Stomach smooth muscle (tissue), 2 donors: ENCODE data around the gene TGM2.

ENCODE experiments used
- H3K27ac ChIP-seq: one replicate; pipeline ENCODE4 v1.7.0; 2013; ENCODE audit warnings: mild to moderate bottlenecking, low read length, inconsistent platforms
- H3K27me3 ChIP-seq, 2 donors: one replicate each; pipeline ENCODE4 v1.7.0; 2013; ENCODE audit warnings: low read length in 2 of 2; ENCODE audit not compliant: insufficient read depth in 2 of 2, control insufficient read depth in 1 of 2
- H3K36me3 ChIP-seq, 2 donors: one replicate each; pipeline ENCODE4 v1.7.0; 2013; ENCODE audit warnings: low read length in 2 of 2; ENCODE audit not compliant: control insufficient read depth in 2 of 2, insufficient read depth in 2 of 2
- H3K4me1 ChIP-seq: one replicate; pipeline ENCODE4 v1.7.0; 2013; ENCODE audit warnings: low read length; ENCODE audit not compliant: control insufficient read depth, insufficient read depth
- H3K4me3 ChIP-seq, 2 donors: one replicate each; pipeline ENCODE4 v1.7.0; 2013; ENCODE audit warnings: low read length in 2 of 2
- H3K9ac ChIP-seq, 2 donors: one replicate each; pipeline ENCODE4 v1.7.0; 2013; ENCODE audit warnings: low read length in 2 of 2, mild to moderate bottlenecking in 1 of 2
- H3K9me3 ChIP-seq, 2 donors: one replicate each; pipeline ENCODE4 v1.7.0; 2013; ENCODE audit warnings: low read length in 2 of 2; ENCODE audit not compliant: control insufficient read depth in 2 of 2
- donor health status: healthy.
- donor health status: Pancreatic carcinoma.

Gene TGM2

DNA sequence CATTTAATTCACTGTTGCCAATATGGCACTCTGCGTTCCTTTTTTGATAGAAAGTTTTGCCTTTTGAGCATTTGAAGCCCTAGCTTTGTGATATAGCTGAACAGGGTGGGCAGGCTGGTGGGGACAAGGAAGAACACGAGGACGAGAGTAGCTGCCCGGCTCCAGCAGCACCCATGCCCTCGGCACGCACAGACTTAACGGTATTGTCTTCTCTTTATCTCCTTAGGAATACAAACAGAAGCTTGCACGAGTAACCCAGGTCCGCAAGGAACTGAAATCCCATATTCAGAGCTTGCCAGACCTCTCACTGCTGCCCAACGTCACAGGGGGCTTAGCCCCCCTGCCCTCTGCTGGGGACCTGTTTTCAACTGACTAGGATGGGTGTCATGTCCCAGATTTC lies 75.6 kb downstream of the TGM2 start:
- H3K27ac ChIP-seq: peak overlapping the region; percentile 6
- H3K9ac ChIP-seq: no peak overlapping the region
- no peak overlapping the region for H3K4me3 ChIP-seq
- peaks cover 21 to 23% of the 10 kb centered on the region in 2 donors for H3K36me3 ChIP-seq
- H3K9me3 ChIP-seq: no peaks in the 10 kb centered on the region
- H3K4me1 ChIP-seq: peaks cover 48% of the 10 kb centered on the region
- no peaks in the 10 kb centered on the region for H3K27me3 ChIP-seq

DNA sequence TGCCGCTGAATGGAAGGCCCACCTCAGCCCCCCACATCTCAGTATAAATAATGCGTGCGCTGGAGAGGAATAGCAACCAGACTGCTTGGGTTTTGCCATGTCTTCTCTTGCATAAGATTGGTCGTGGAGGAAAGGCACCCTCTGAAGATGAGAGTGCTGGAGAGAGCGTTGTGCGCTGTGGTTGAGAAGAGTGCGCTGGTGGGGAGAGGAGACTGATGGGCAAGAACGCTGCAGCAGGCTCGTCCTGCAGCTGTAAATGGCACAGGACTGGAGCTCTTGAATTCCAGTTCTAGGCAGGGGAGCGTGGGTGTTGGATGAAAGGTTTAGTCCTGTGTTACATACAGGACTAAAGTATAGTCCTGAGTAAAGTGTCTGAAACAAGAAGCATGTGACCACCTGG lies 80.0 kb downstream of the TGM2 start:
- peak overlapping the region; percentile 96 for H3K27ac ChIP-seq
- peaks cover 50% of the 10 kb centered on the region for H3K4me1 ChIP-seq
- peak overlapping the region in 1 of 2 donors; percentile 35 for H3K4me3 ChIP-seq
- H3K36me3 ChIP-seq: peaks cover 13 to 14% of the 10 kb centered on the region in 2 donors
- H3K9me3 ChIP-seq: no peaks in the 10 kb centered on the region
- no peaks in the 10 kb centered on the region for H3K27me3 ChIP-seq
- H3K9ac ChIP-seq: peak overlapping the region; percentile 55 to 77

DNA sequence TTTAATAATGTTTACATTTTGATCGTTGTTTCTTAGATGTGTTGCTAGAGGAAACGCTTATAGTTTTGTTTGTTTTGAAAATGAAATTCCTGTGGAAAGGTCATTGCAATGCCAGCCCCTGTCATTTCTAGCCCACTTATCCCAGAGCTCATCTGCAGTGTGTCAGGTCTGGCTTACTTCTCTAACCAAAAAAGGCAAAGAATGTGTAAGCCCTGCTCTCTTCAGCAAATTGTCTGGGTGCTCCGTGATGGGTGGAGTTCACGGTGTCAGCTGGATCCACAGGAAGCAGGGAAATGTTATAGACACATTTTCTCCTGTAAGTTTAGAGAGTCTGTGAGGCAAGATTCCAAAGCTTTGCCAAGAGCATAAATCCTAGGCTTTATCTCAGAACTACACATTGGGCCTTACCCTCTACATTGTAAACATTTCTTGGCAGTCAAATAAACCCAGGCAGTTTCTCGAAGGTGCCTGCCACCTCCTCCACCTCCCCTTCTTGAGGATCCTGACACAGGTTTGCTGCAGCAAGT lies 80.6 kb downstream of the TGM2 start:
- H3K27me3 ChIP-seq: no peaks in the 10 kb centered on the region
- peaks cover 44% of the 10 kb centered on the region for H3K4me1 ChIP-seq
- H3K4me3 ChIP-seq: peak overlapping the region in 1 of 2 donors; percentile 35
- peaks cover 8 to 9% of the 10 kb centered on the region in 2 donors for H3K36me3 ChIP-seq
- peak overlapping the region; percentile 96 for H3K27ac ChIP-seq
- H3K9me3 ChIP-seq: no peaks in the 10 kb centered on the region
- peak overlapping the region; percentile 55 to 77 for H3K9ac ChIP-seq

DNA sequence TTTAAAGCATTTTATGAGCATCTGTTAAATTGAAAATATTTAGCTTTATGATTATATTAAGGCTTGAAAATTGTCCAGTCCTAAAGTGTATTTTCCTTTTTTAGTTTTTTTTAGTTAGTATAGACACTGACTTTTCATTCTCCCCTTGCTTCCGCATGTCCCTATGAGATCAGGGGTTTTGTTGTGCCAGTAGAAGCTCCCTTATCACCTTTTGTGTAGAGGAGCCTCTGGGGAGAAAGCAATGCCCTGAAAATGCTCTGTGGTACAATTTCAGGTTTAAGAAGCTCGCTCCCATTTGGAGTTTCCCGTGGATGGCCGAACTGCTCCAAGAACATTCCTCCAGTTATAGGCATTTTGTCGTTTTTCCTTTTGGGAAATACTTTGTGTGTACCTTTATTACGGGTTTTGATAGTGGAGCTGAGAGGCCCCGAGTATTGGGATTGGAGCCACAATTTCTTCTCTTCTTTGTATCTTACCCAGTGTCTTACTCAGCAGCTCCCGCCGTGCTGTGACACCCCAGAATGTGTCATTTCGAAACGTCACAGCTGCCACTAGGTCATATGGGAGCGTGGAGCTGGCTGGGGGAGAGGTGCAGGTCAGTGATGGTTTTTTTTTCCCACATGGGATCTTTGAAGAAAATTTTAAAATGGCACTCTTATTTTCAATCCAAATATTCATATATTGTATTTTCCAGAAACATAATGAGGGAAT lies 81.6 kb downstream of the TGM2 start:
- Histone ChIP-seq H3K9ac (peak overlapping the region; percentile 58 to 64), H3K36me3 (peaks cover 3 to 7% of the 10 kb centered on the region in 2 donors), H3K4me1 (peaks cover 36% of the 10 kb centered on the region), H3K4me3 (peak overlapping the region in 1 of 2 donors; percentile 1), H3K9me3 (no peaks in the 10 kb centered on the region), H3K27me3 (no peaks in the 10 kb centered on the region), H3K27ac (peak overlapping the region; percentile 96)

DNA sequence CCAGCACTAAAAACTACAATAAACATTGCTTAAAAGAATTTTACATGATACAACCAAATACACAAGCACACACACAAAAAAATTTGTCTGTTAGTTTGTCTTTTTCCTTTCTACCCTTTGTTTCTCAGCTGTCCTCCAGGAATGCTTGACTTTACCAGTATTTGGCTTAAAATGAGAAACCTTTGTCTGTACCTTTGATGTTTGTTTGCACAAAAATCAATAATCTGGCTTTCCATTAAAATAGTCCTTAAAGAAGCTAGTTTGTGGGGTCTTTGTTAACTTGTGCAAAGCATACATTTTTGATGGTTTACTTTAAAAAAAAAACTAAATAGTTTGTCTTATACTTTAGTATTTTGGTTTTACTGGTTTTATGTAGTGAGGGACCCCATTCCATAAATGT lies 82.2 kb downstream of the TGM2 start:
- Histone ChIP-seq H3K4me1 (peaks cover 31% of the 10 kb centered on the region), H3K36me3 (peaks cover 0 to 5% of the 10 kb centered on the region in 2 donors), H3K27me3 (no peaks in the 10 kb centered on the region), H3K9ac (no peak overlapping the region), H3K27ac (peak overlapping the region; percentile 96), H3K9me3 (no peaks in the 10 kb centered on the region), H3K4me3 (no peak overlapping the region)

DNA sequence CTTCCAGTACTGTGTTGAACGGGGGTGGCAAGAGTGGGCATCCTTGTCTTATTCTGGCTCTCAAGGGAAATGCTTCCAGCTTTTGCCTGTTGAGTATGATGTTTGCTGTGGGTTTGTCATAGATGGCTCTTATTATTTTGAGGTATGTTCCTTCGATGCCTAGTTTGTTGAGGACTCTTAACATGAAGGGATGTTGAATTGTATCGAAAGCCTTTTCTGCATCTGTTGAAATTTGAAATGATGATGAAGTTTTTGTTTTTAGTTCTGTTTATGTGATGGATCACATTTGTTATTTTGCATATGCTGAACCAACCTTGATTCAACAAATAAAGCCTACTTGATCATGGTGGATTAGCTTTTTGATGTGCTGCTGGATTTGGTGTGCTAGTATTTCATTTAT lies 83.5 kb downstream of the TGM2 start:
- Histone ChIP-seq H3K36me3 (peaks cover 2 to 3% of the 10 kb centered on the region in 2 donors), H3K4me1 (peaks cover 33% of the 10 kb centered on the region), H3K9me3 (no peaks in the 10 kb centered on the region), H3K4me3 (no peak overlapping the region), H3K27me3 (no peaks in the 10 kb centered on the region), H3K9ac (no peak overlapping the region), H3K27ac (no peak overlapping the region)

DNA sequence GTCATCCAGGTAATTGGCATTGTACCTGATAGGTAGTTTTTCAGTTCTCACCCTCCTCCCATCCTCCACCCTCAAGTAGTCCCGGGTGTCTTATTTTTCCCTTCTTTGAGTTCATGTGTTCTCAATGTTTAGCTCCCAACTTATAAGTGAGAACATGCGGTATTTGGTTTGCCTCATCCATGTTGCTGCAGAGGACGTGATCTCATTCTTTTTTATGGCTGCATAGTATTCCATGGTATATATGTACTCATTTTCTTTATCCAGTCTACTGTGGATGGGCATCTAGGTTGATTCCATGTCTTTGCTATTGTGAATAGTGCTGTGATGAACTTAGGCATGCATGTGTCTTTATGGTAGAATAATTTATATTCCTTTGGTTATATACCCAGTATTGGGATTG lies 85.7 kb downstream of the TGM2 start:
- no peaks in the 10 kb centered on the region for H3K27me3 ChIP-seq
- no peak overlapping the region for H3K4me3 ChIP-seq
- peaks cover 26% of the 10 kb centered on the region for H3K4me1 ChIP-seq
- H3K9me3 ChIP-seq: no peaks in the 10 kb centered on the region
- H3K27ac ChIP-seq: no peak overlapping the region
- H3K9ac ChIP-seq: no peak overlapping the region
- peaks cover 0 to 4% of the 10 kb centered on the region in 2 donors for H3K36me3 ChIP-seq

DNA sequence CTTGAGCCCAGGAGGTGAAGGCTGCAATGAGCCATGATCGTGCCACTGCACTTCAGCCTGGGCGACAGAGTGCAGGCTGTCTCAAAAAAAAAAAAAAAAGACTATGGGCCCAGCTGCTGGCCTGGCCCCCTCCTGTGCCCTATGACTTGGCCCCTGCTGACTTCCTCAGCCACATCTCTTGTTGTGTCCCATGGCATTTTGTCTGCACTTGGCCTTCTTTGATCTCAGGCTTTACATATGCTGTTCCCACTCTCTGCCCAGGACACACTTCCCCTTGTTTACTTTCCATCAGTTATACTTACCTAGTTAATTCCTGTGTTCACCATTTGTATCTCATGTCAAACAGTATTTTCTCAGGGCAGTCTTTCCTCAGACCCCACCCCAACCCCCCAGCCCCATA lies 87.0 kb downstream of the TGM2 start:
- Histone ChIP-seq H3K9ac (no peak overlapping the region), H3K36me3 (peaks cover 0 to 4% of the 10 kb centered on the region in 2 donors), H3K27ac (peak overlapping the region; percentile 60), H3K4me3 (no peak overlapping the region), H3K4me1 (peaks cover 26% of the 10 kb centered on the region), H3K9me3 (no peaks in the 10 kb centered on the region), H3K27me3 (no peaks in the 10 kb centered on the region)
